GM12864 (cell line): ENCODE measurements around the gene CCDC92B.
"Not testable (repeated sequence)": the region's sequence is repeated elsewhere in the genome, so short reads cannot be mapped to it uniquely, and the experiment has no call there.

ENCODE experiments used
- DNase-seq: peaks from one replicate; pipeline ENCODE4 v3.0.0-alpha.2; 2011; ENCODE audit warnings: low read depth
- H3K4me3 ChIP-seq: 2 replicates; pipeline ENCODE4 v1.5.1; 2011; ENCODE audit warnings: mild to moderate bottlenecking, low read depth, low read length, control low read depth
- TF ChIP-seq, protein P1 (sequence below): IDR thresholded peaks from 2 replicates; pipeline ENCODE4 v1.5.1; 2011; ENCODE audit warnings: low read depth, mild to moderate bottlenecking, moderate library complexity, low read length, control low read depth, inconsistent platforms; ENCODE audit errors: missing control alignments

The CCDC92B gene

GRCh38 chr17:2703606-2704005, 45.8 kb downstream of the CCDC92B start:
- DNase-seq, result no peak
- no peak overlapping the region for H3K4me3 ChIP-seq
- TF ChIP-seq, protein P1, sequence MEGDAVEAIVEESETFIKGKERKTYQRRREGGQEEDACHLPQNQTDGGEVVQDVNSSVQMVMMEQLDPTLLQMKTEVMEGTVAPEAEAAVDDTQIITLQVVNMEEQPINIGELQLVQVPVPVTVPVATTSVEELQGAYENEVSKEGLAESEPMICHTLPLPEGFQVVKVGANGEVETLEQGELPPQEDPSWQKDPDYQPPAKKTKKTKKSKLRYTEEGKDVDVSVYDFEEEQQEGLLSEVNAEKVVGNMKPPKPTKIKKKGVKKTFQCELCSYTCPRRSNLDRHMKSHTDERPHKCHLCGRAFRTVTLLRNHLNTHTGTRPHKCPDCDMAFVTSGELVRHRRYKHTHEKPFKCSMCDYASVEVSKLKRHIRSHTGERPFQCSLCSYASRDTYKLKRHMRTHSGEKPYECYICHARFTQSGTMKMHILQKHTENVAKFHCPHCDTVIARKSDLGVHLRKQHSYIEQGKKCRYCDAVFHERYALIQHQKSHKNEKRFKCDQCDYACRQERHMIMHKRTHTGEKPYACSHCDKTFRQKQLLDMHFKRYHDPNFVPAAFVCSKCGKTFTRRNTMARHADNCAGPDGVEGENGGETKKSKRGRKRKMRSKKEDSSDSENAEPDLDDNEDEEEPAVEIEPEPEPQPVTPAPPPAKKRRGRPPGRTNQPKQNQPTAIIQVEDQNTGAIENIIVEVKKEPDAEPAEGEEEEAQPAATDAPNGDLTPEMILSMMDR, result no peak

- no peak for DNase-seq
- TF ChIP-seq, protein P1, result no peak
- no peak overlapping the region for H3K4me3 ChIP-seq
Measured at GRCh38 chr17:2703181-2703580, 46.3 kb downstream of the CCDC92B start.

GRCh38 chr17:2701996-2702741, 47.3 kb downstream of the CCDC92B start:
- TF ChIP-seq, protein P1, result no peak
- no peak for DNase-seq
- H3K4me3 ChIP-seq, result no peak overlapping the region

DNA sequence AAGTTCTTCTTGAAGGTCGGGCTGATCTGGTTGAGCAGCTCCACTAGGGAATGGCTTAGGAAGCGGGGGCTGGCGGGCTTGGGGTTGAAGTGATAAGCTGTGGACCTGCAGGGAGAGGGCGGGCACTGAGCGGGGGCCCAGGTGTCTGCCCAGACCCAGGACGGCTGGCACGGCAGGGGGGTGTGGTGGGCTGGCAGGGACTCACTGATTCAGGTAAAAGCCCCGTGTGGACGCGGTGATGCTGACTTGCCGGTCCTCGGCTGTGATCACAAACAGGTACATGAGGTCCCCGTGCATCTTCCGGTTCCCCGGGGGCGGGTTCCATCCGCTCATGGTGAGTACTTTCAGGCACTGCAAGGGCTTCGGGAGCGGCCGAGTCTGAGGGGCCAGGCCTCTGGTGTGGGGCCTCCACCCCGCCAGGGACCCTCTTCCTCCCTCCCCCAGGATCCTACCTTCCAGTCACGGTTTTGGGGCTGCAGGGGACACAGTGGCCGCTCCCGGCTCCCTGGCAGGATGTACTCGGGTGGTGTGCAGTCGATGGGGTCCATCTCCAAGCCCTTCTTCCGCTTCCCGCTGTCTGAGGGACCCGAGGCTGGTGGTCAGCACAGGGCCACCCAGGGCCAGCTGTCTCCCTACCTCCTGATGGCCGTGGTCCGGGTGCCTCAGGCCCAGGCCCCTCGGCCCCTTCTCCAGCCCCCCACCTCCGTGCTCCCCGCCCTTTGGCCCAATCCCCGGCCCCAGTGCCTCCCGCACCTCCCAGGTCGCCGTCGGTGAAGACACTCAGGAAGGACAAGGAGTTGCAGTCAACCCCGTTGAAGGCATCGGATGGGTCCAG, 48.1 kb downstream of the CCDC92B start:
- no peak for DNase-seq
- TF ChIP-seq, protein P1, result no peak
- H3K4me3 ChIP-seq, result no peak overlapping the region

- no peak for DNase-seq
- H3K4me3 ChIP-seq, result no peak overlapping the region
- TF ChIP-seq, protein P1, result no peak
Measured at GRCh38 chr17:2700491-2701141, 48.8 kb downstream of the CCDC92B start.

GRCh38 chr17:2700030-2700490, 49.4 kb downstream of the CCDC92B start:
- no peak for DNase-seq
- TF ChIP-seq, protein P1, result no peak

DNA sequence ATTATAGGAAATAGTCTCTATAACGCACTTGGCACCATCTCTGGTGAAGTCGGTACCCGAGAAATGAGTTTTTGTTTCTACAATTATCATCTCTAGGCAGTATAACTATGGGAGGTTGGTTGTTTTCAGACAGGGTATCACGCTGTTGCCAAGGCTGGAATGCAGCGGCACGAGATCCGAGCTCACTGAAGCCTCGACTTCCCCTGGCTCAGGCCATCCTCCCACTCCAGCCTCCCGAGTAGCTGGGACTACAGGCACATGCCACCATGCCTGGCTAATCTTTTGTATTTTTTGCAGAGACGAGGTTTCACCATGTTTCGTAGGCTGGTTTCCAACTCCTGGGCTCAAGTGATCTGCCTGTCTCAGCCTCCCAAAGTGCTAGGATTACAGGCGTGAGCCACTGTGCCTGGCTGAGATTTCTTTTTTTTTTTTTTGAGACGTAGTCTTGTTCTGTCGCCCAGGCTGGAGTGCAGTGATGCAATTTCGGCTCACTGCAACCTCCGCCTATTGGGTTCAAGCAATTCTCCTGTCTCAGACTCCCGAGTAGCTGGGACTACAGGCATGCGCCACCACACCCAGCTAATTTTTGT, 50.1 kb downstream of the CCDC92B start:
- DNase-seq, H3K4me3 ChIP-seq: not testable (repeated sequence)

More at GRCh38 chr17:2700030-2700490, 49.4 kb downstream of the CCDC92B start:
- H3K4me3 ChIP-seq, result no peak overlapping the region
